ENCODE measurements around the gene ZNF385A. TPM values are rescaled to one million over a fixed set of nuclear protein-coding genes. Genes with fewer than 3 reads are reported as not detected.

Gene ZNF385A
- total and polyA plus RNA-seq, 8 donors, result 1.2 to 35.7 (median 12.4) TPM

GRCh38 chr12:54370171-54370730, 14.3 kb downstream of the ZNF385A start:
- Histone ChIP-seq H3K9me3 (no peaks in the 10 kb centered on the region), H3K4me1 (peaks cover 29 to 69% (median 50%) of the 10 kb centered on the region in 4 donors), H3K27ac (peak overlapping the region; percentile 24 to 76 (median 70)), H3K4me3 (peak overlapping the region; percentile 34 to 43 (median 42)), H3K36me3 (peaks cover 0 to 3% (median 0%) of the 10 kb centered on the region in 4 donors), H3K27me3 (peaks cover 0 to 6% (median 0%) of the 10 kb centered on the region in 3 donors)
- intact Hi-C loops (cut with DNase I; ENCODE audit: low total_unique reads), result no loop called here
- peak; percentile 80 to 94 for DNase-seq
- peak in 2 of 3 donors; percentile 25 to 68 for TF ChIP-seq POLR2AphosphoS5 (IDR thresholded peaks at IDR 0.05)
- peak in 5 of 7 experiments; percentile 85 to 96 (median 94) for TF ChIP-seq CTCF (IDR thresholded peaks at IDR 0.05)
- no peak for TF ChIP-seq POLR2A (IDR thresholded peaks at IDR 0.05)
- TF ChIP-seq EP300 (IDR thresholded peaks at IDR 0.05), result no peak
- 12 to 19% (median 16%) methylated on average over 32 to 44 of the region's 44 CpGs for WGBS, 5 donors

GRCh38 chr12:54369597-54370131, 14.9 kb downstream of the ZNF385A start:
- H3K9me3 ChIP-seq, result no peaks in the 10 kb centered on the region
- 38 to 45% (median 40%) methylated on average over 17 to 21 of the region's 21 CpGs for WGBS, 5 donors
- TF ChIP-seq POLR2A (IDR thresholded peaks at IDR 0.05), result no peak
- TF ChIP-seq POLR2AphosphoS5 (IDR thresholded peaks at IDR 0.05), result no peak
- no peak for TF ChIP-seq CTCF (IDR thresholded peaks at IDR 0.05)
- TF ChIP-seq EP300 (IDR thresholded peaks at IDR 0.05), result no peak
- H3K27ac ChIP-seq, result peak overlapping the region in 4 of 5 donors; percentile 41 to 76 (median 71)
- H3K36me3 ChIP-seq, result peaks cover 0 to 3% (median 0%) of the 10 kb centered on the region in 4 donors
- H3K4me1 ChIP-seq, result peaks cover 29 to 63% (median 50%) of the 10 kb centered on the region in 4 donors
- peaks cover 0 to 6% (median 0%) of the 10 kb centered on the region in 3 donors for H3K27me3 ChIP-seq
- DNase-seq, result peak in 1 of 2 donors; percentile 60
- H3K4me3 ChIP-seq, result peak overlapping the region; percentile 34 to 43 (median 42)
- intact Hi-C loops (cut with DNase I; ENCODE audit: low total_unique reads), result loop anchor here (10.0 kb wide), 2 partner anchors 75 to 145 kb away; no protein-coding TSS in a partner anchor

DNA sequence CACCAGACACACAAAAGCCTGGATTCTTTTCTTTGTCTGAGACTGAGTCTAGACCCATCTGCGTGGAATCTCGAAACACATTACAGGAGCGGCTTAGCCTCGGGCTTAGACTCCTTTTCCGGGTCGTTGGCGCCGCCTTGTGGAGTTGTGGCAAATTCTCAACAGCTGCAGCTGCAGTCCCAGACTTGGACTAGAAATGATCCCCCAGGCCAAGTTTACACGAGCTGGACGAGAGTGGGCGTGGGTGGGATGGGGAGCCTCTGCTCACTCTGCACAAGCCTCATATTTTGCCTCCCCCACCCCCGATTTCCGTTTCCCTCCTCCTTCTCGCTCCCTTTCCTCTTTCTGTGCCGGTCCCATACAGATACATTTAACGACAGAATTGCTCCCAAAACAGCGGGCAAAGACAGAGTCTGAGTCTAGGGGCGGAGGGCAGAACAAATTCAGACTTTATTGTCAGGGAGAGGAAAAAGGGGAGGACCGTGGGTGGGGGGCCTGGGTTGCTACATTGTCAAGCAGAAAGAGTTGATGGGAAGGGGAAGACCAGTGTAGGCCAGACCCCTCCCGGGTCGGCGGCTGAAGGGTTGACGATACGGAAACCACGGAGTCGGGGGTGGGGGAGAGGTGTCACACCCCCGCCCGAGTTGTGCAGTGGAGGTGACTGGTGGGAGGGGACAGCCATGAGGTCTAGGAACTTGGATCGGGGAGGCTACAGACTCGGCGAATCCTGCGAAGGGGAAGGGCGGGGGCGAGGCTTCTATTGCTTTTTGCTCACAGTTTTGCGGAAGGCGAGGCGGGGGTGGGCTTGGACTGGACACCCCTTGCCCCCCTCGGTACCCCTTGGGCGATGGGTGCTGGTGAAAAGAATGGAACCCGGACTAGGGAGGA, 15.6 kb downstream of the ZNF385A start:
- H3K9me3 ChIP-seq, result no peaks in the 10 kb centered on the region
- H3K27me3 ChIP-seq, result peaks cover 0 to 6% (median 0%) of the 10 kb centered on the region in 3 donors
- TF ChIP-seq POLR2AphosphoS5 (IDR thresholded peaks at IDR 0.05), result peak; percentile 15 to 75 (median 16)
- no peak for TF ChIP-seq POLR2A (IDR thresholded peaks at IDR 0.05)
- no peak for TF ChIP-seq EP300 (IDR thresholded peaks at IDR 0.05)
- peak in 5 of 7 experiments; percentile 50 to 85 (median 69) for TF ChIP-seq CTCF (IDR thresholded peaks at IDR 0.05)
- WGBS, 5 donors, result 16 to 23% (median 21%) methylated on average over 40 of the region's 40 CpGs
- H3K4me1 ChIP-seq, result peaks cover 29 to 56% (median 44%) of the 10 kb centered on the region in 4 donors
- H3K36me3 ChIP-seq, result peaks cover 0 to 3% (median 0%) of the 10 kb centered on the region in 4 donors
- peak overlapping the region in 4 of 5 donors; percentile 20 to 76 (median 71) for H3K27ac ChIP-seq
- intact Hi-C loops (cut with DNase I; ENCODE audit: low total_unique reads), result loop anchor here (10.0 kb wide), 2 partner anchors 74 to 144 kb away; no protein-coding TSS in a partner anchor
- peak; percentile 93 to 97 for DNase-seq
- peak overlapping the region; percentile 34 to 43 (median 42) for H3K4me3 ChIP-seq
